SK-N-SH treated with all-trans-retinoic acid at 6 μM for 48 hours (cell line): ENCODE results near the gene CYGB.

Experiments used
- ATAC-seq: fragments of 200-7000 bp; cut with Tn5 transposase; 3 replicates; pipeline ENCODE4 v1.9.1; 2020; ENCODE audit warnings: mild to moderate bottlenecking, moderate library complexity
- ARNTL ChIP-seq: fragments of 450-650 bp; formaldehyde crosslinking; IDR thresholded peaks from 2 replicates; pipeline ENCODE4 v1.5.0; 2020; ENCODE audit warnings: low read depth, mild to moderate bottlenecking, moderate library complexity, borderline replicate concordance
- BACH2 ChIP-seq: fragments of 250-450 bp; sonication (Bioruptor Pico); IDR thresholded peaks from 2 replicates; pipeline ENCODE4 v1.9.0; 2021; ENCODE audit warnings: mild to moderate bottlenecking, borderline replicate concordance
- CSDC2 ChIP-seq: fragments of 250-450 bp; sonication (Bioruptor Pico); IDR thresholded peaks from 2 replicates; pipeline ENCODE4 v1.5.0; 2020; ENCODE audit warnings: mild to moderate bottlenecking, moderate library complexity
- ESRRG ChIP-seq: fragments of 250-450 bp; sonication (Bioruptor Pico); IDR thresholded peaks from 2 replicates; pipeline ENCODE4 v1.6.1; 2021; ENCODE audit warnings: mild to moderate bottlenecking
- GLIS3 ChIP-seq: fragments of 250-450 bp; sonication (Bioruptor Pico); IDR thresholded peaks from 2 replicates; pipeline ENCODE4 v1.5.0; 2020; ENCODE audit warnings: mild to moderate bottlenecking, moderate library complexity
- ISL1 ChIP-seq: fragments of 250-450 bp; sonication (Bioruptor Pico); IDR thresholded peaks from 2 replicates; pipeline ENCODE4 v2.1.2; 2022; ENCODE audit warnings: mild to moderate bottlenecking, moderate library complexity
- OSR1 ChIP-seq: fragments of 250-450 bp; sonication (Bioruptor Pico); IDR thresholded peaks from 2 replicates; pipeline ENCODE4 v1.8.0; 2022; ENCODE audit warnings: moderate library complexity, mild to moderate bottlenecking, inconsistent platforms
- PATZ1 ChIP-seq: fragments of 250-450 bp; sonication (Bioruptor Pico); IDR thresholded peaks from 2 replicates; pipeline ENCODE4 v1.8.0; 2020; ENCODE audit warnings: mild to moderate bottlenecking, moderate library complexity, borderline replicate concordance
- POU6F1 ChIP-seq: fragments of 250-450 bp; sonication (Bioruptor Pico); IDR thresholded peaks from 2 replicates; pipeline ENCODE4 v1.8.0; 2021; ENCODE audit warnings: low read depth, mild to moderate bottlenecking, moderate library complexity, borderline replicate concordance
- PPARA ChIP-seq: fragments of 250-450 bp; sonication (Bioruptor Pico); IDR thresholded peaks from 2 replicates; pipeline ENCODE4 v1.5.0; 2020; ENCODE audit warnings: mild to moderate bottlenecking, borderline replicate concordance
- RARB ChIP-seq: fragments of 250-450 bp; sonication (Bioruptor Pico); IDR thresholded peaks from 2 replicates; pipeline ENCODE4 v1.8.0; 2021; ENCODE audit warnings: mild to moderate bottlenecking, moderate library complexity
- TCF4 ChIP-seq: fragments of 250-450 bp; sonication (Bioruptor Pico); IDR thresholded peaks from 2 replicates; pipeline ENCODE4 v1.8.0; 2021; ENCODE audit warnings: mild to moderate bottlenecking, moderate library complexity, borderline replicate concordance
- TOX ChIP-seq: fragments of 250-450 bp; sonication (Bioruptor Pico); IDR thresholded peaks from 2 replicates; pipeline ENCODE4 v1.8.0; 2021; ENCODE audit warnings: mild to moderate bottlenecking, moderate library complexity, borderline replicate concordance
- TSHZ2 ChIP-seq: fragments of 250-450 bp; sonication (Bioruptor Pico); IDR thresholded peaks from 2 replicates; pipeline ENCODE4 v1.5.0; 2020; ENCODE audit warnings: mild to moderate bottlenecking, moderate library complexity
- ZC3H10 ChIP-seq: fragments of 250-450 bp; sonication (Bioruptor Pico); IDR thresholded peaks from 2 replicates; pipeline ENCODE4 v1.5.1; 2021; ENCODE audit warnings: mild to moderate bottlenecking, moderate library complexity
- ZFP30 ChIP-seq: fragments of 450-650 bp; formaldehyde crosslinking; IDR thresholded peaks from 2 replicates; pipeline ENCODE4 v1.5.0; 2022; ENCODE audit warnings: mild to moderate bottlenecking, moderate library complexity
- ZNF565 ChIP-seq: fragments of 450-650 bp; formaldehyde crosslinking; conservative IDR thresholded peaks from 2 replicates; pipeline ENCODE4 v1.5.0; 2020; ENCODE audit warnings: low read depth, mild to moderate bottlenecking, moderate library complexity
- ZNF8 ChIP-seq: fragments of 450-650 bp; formaldehyde crosslinking; IDR thresholded peaks from 2 replicates; pipeline ENCODE4 v1.5.0; 2020; ENCODE audit warnings: mild to moderate bottlenecking, moderate library complexity

Gene CYGB

GRCh38 chr17:76536511-76537287 is 810 bp downstream of the CYGB start:
- no peak for TF ChIP-seq ARNTL (CRISPR knock-in tag)
- no peak for TF ChIP-seq ZC3H10 (CRISPR knock-in tag)
- TF ChIP-seq TCF4 (CRISPR knock-in tag) = no peak
- no peak for TF ChIP-seq ESRRG (CRISPR knock-in tag)
- no peak for TF ChIP-seq TSHZ2
- TF ChIP-seq RARB (CRISPR knock-in tag) = no peak
- TF ChIP-seq ZNF565 = no peak
- no peak for TF ChIP-seq BACH2 (CRISPR knock-in tag)
- TF ChIP-seq TOX (CRISPR knock-in tag) = no peak
- no peak for TF ChIP-seq ISL1 (CRISPR knock-in tag)
- TF ChIP-seq PPARA = no peak
- ATAC-seq = no peak

GRCh38 chr17:76535788-76536510 is 1.6 kb downstream of the CYGB start:
- no peak for ATAC-seq
- TF ChIP-seq ISL1 (CRISPR knock-in tag) = no peak
- no peak for TF ChIP-seq GLIS3 (CRISPR knock-in tag)
- TF ChIP-seq OSR1 (CRISPR knock-in tag) = no peak
- no peak for TF ChIP-seq ZC3H10 (CRISPR knock-in tag)
- no peak for TF ChIP-seq ZNF565
- TF ChIP-seq POU6F1 (CRISPR knock-in tag) = no peak
- TF ChIP-seq ZNF8 (CRISPR knock-in tag) = no peak
- TF ChIP-seq CSDC2 (CRISPR knock-in tag) = no peak
- no peak for TF ChIP-seq ZFP30 (CRISPR knock-in tag)
- TF ChIP-seq ESRRG (CRISPR knock-in tag) = no peak
- TF ChIP-seq RARB (CRISPR knock-in tag) = no peak
- no peak for TF ChIP-seq PATZ1 (CRISPR knock-in tag)
- TF ChIP-seq PPARA = no peak
- TF ChIP-seq BACH2 (CRISPR knock-in tag) = no peak
- TF ChIP-seq TSHZ2 = no peak
